Measurements from ENCODE around the gene TMEM229B.
"Not testable (repeated sequence)": the region's sequence is repeated elsewhere in the genome, so short reads cannot be mapped to it uniquely, and the experiment has no call there.

The TMEM229B gene

DNA sequence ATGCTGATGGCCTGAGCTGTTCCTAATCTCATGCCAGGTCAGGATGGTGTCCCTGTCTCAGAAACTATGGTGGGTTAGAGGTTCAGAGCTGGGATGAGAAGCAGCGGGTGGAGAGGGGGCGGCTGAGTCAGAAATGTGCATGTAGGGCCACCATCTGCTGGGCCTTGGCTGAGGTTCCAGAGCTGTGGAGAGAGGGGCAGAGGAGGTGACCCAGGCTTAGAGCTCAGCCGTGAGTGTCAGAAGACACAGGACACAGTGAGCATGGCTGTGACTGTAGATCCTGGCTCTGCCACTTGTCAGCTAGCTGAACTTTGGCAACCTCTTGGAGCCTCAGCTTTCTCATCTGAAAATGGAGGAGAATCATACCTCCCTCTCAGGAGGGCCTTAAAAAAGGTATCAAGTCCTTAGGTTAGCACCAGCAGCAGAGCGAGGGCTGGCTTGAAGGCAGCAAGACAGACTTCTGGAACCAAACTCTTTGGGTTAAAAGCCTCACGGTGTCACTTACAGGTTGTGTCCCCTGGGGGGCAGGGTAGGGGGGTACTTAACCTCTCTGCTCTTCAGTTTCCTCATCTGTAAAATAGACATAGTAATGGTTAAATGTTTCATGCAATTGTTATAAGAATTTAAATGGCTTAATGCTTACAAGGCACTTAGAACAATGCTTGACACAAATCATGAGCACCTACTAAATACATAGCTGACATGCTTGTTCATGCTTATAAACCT lies 34.8 kb downstream of the TMEM229B start:
- DNase-seq = peak in 2 of 14 donors; percentile 18 to 90

DNA sequence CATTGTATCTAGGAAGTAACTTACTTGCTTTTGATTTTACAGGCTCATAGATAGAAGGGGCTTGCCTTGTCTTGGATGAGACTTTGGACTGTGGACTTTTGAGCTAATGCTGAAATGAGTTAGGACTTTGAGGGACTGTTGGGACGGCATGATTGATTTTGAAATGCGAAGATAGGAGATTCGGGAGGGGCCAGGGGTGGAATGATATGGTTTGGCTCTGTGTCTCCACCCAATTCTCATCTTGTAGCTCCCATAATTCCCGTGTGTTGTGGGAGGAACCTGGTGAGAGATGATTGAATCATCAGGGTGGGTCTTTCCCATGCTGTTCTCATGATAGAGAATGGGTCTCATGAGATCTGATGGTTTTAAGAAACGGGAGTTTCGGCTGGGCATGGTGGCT lies 36.9 kb downstream of the TMEM229B start:
- not testable (repeated sequence) for DNase-seq

DNA sequence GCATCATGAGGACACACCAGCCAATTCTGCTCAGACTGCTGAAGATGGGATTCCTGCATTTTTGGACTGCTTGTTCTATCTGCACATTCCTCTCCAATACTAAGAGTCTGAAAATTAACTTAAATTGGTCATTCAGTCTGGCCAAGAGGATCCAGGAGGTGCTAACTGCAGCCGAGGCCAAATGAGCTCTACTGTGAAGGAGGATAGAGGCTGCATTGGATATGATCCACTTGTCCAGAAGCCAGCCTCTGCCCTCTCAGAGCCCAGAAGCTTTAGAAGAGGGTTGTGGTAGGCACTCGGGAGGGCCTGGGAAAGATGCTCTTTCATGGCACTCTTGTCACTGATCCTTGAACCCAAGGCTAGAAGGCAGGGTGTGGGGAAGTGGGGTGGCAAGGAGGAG lies 39.4 kb downstream of the TMEM229B start:
- DNase-seq = peak in 4 of 14 donors; percentile 6 to 19 (median 10)

DNA sequence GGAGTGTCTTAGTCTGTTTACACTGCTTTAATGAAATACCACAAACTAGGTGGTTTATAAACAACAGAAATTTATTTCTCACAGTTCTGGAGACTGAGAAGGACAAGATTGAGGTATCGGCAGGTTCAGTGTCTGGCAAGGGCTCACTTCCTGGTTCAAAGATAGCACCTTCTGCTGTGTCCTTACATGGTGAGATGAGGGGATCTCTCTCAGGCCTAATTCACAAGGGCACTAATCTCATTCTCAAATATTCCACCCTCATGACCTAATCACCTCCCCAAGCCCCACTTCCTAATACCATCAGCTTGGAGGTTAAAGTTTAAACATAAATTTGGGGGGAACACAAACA lies 41.5 kb downstream of the TMEM229B start:
- DNase-seq = no peak

DNA sequence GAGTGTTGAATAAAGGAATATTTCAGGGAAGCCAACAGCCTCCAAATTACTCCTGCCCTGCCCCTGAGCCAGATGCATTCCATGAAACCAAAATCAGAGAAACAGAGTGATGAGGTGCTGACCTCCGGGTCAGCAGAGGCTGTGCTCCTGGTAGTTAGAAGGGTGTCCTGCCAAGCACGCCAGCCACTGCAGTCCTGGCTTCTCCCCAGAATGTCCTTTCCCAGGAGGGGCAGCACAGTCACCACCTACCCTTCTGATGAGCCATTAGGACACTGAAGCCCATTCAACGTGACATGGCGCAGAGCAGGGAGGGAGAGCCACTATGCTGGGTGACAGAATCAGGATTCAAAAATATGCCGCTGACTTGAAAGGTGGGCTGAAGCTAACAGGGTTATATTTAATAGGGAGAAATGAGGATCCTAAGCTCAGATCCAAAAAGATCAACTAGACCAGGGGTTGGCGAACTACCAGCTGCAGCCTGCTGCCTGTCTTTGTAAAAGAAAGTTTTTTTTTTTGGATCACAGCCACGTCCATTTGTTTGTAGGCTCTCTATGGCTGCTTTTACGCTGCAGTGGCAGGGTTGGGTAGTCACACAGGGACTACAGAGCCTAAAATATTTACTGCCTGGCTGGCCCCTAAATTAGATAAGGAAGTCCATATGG lies 42.0 kb downstream of the TMEM229B start:
- peak in 3 of 14 donors; percentile 8 to 51 (median 22) for DNase-seq

DNA sequence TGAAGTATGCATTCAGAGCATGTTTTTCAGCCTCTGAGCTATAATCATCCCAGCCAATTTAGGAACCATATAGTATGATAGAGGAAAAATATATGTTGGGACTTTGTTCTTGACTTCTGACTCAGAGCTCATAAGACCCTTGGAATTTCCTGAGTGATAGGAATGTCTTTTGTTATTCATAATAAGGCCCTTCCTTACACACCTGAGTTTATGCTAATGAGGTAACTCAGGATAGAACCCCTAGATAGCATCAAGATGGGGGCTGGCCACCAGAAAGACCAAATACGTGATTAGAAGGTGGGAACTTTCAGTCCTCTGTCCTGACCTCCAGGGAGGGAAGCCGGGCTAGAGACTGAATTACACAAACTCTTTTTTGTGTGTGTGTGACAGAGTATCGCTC lies 44.1 kb downstream of the TMEM229B start:
- no peak for DNase-seq

DNA sequence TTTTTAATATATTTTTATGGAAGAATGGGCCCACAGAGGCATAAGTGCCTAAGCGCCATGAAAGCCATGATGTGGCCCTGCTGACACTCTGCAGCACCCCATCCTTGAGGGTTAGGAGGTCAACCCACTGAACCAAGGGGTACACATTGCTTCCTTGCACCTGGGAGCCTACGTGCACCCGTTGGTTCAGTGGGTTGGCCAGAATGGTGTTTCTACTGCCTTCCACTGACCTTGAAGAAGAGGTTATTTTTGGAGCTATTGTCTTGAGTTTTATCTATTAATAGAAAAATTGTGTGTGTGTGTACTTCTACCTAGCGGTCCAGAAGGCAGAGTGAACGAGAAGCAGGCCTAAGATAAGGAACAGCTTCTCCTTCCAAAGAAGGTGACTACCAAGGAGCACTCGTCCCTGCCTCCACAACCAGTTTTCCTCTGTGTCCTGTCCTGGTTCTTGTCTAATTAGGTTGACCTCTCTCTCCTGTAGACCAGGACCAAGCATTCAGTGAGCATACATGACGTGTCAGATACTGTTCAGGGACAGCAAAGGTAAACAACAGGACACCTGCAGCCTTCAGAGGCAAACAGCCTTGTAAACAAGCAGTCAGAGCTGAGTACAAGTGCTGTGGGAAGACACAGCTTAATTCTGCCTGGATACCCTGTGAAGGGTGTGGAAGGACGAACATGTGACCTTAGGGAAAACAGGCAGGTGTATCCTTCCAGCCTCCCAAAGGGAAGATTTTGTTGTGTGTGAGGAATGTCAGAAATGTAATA lies 46.2 kb downstream of the TMEM229B start:
- no peak for DNase-seq

DNA sequence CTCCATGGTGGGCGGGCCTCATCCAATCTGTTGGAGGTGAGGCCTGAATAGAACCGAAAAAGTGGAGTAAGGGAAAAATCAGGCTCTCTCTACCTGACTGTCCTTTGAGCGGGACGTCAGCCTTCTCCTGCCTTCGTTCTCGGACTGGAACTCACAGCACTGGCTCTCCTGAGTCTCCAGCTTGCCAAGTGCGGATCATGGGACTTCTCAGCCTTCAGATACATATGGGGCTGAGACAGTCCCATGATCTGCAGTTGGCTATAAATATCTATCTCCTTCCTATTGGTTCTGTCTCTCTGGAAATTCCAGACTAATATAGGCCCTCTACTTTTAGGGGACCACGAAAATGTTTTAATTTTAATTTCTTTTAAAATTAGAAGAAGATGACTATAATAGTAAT lies 46.8 kb downstream of the TMEM229B start:
- no peak for DNase-seq

DNA sequence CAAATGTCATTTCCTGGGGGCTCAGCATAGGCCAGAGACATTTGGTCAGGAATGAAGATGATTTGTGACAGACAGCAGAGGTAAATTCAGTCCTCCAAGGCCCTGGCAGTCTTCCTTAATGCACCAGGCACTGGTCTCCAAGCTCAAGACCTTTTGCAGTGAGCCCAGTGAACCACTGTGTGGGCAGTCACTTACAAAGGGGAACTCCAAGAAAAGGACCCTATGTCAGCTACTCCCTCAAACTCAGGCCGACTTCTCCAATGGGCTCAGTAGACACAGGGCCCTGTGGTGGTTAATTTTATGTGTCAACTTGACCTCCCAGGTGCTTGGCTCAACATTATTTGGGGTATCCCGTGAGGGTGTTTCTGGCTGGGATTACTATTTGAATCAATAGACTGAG lies 47.3 kb downstream of the TMEM229B start:
- no peak for DNase-seq

DNA sequence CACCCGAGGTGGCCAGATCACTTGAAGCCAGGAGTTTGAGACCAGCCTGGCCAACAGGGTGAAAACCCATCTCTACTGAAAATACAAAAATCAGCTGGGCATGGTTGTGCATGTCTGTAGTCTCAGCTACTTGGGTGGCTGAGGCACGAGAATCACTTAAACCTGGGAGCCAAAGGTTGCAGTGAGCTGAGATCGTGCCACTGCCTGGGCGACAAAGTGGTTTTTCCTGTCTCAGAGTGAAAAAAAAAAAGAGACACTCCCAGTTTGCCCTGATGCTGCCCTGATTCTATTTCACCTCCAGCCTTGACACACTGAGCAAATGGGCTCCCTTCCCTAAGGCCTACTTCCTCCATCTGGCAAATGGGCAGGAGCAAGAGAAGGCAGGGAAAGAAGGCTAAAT lies 48.0 kb downstream of the TMEM229B start:
- DNase-seq = no peak

DNA sequence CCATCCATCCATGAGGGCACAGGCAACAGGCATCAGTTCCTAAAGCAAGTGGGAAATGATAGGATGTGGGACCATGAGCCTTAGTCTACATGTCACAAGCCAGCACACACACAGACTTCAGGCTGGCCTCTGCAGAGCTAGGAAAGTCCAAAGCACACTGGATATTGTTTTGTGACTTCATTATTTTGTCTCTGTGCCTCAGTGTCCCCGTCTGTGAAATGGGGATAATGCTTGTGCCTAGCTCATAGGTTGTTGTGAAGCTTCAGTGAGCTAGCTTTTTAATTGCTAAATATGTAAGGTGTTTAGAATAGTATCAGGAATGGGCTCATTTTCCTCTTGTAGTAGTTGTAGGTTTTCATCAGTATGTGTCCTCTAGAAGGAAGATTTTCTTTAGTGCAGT lies 49.6 kb downstream of the TMEM229B start:
- no peak for DNase-seq

DNA sequence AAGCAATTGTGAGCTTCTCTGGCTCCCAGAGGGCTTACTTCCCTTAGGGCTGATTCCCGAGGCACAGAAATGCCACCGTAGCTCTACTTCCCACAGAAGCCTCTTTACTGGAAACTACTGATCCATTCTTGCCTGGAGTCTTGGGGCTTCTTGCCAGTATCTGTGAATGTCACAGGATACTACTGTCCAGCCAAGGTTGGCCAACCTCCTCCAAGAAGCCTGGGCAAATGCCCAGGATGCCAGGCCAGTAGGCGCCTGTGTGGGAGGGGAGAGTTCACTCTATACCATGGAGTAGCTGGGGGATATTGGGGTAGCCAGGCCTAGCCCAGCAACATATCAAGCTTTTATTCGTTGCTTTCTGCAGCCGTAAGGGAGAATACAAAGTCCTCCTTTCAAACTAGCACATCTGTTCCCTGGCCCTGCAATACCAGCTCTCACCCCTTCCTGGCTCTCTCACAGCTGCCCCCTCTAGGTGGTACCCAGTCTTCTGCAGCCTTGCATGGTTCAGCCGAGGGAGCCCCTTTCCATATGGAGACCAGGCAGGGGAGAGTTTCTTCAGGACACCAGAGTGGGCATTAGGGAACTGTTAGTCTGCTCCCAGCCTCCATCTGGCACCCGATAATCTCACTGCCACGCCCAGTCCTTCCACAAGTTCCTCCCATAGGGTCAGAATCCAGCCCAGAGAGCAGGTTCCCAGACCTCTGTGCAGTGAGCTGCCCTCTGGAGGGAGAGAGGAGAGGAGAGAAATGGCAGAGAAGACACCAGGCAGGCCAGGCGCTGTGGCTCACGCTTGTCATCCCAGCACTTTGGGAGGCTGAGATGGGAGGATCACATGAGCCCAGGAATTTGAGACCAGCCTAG lies 52.3 kb downstream of the TMEM229B start:
- peak in 8 of 14 donors; percentile 23 to 74 (median 42) for DNase-seq

DNA sequence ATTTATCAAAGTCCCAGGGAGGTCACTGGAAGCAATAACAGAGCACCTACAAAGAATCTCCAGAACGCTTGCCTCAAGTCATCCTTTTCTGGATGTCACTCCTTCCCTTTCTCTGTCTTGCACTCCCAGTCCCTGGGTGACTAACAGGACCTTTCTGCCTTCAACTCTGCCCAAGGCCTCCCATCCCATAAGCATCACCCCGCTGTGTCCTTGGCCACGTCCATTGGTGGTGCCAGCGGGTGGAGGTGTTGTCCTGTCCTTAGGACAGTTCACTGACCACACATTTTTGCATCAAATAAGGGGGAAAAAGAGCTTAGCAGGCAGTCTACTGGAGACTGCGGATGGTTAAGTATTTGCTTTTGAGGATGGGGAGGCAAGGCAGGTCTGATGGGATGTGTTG lies 52.9 kb downstream of the TMEM229B start:
- DNase-seq = peak in 1 of 14 donors; percentile 66

DNA sequence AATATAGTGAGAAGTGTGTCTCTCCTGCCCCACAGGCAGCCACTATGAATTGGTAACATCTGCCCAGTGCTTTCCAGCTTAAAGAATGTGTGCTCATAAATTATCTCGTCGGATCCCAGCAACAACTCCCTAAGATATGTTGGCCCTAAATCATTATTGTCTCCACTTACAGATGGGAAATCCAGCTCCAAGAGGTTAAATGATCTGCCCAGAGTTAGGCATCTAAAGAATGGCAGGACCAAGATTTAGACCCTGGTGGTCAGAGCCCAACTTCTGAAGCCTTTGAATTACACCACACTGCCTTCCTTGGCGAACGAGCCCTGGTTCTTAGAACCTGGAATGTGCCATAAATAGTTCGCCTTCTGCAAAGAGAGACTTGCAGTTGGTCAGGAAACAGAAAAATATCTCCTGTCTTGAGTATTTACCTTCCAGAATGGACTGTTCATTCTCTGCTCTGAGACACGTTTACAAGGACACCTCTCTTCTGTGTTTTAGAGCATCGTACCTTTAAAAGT lies 56.4 kb downstream of the TMEM229B start:
- no peak for DNase-seq

DNA sequence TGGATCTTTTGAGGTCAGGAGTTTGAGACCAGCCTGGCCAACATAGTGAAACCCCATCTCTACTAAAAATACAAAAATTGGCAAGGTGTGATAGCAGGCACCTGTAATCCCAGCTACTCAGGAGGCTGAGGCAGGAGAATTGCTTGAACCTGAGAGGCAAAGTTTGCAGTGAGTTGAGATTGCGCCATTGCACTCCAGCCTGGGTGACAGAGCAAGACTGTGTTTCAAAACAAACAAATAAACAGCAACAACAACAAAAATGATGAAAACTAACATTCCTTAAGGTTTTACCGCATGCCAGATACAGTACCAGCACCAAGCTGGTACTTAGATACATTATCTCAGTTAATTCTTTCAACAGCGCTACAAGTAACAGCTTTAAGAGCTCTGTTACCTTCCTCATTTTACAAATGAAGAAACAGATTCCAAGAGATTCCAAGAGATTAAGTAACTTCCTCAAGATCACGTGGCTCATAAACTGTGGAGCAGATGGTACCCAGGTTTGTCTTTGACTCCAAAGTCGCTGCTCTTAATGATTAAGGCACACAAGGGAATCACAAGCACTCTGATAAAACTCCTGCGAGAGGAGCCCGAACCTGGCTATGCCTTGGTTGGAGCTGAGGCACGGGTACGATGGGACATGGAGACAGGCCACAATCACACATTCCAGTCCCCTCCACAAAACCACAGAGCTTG lies 58.9 kb downstream of the TMEM229B start:
- DNase-seq = no peak

DNA sequence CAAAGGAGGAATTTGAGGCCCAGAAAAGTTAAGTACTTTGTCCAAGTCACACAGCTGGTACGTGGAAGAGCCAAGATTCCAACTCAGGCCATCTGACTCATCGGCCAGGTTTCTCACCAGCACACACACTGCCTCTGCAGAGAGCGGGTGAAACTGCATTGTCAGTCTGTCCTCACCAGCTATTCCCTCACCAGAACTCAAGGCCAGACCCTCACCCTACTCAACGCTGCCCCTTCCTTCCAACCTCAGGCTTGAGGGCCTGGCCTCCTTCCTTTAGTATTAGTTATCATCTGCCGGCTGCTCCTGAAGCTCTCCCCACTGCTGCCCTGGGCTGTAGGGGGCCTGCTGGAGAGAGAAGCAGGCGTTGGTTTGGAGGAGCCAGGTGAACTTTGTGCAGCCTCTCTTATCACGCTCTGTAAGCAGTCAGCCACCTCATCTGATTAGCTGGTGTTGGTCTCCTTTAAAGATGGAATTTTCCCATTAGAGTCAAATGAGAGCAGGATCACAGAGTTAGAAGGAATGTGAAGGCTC lies 60.0 kb downstream of the TMEM229B start:
- no peak for DNase-seq

DNA sequence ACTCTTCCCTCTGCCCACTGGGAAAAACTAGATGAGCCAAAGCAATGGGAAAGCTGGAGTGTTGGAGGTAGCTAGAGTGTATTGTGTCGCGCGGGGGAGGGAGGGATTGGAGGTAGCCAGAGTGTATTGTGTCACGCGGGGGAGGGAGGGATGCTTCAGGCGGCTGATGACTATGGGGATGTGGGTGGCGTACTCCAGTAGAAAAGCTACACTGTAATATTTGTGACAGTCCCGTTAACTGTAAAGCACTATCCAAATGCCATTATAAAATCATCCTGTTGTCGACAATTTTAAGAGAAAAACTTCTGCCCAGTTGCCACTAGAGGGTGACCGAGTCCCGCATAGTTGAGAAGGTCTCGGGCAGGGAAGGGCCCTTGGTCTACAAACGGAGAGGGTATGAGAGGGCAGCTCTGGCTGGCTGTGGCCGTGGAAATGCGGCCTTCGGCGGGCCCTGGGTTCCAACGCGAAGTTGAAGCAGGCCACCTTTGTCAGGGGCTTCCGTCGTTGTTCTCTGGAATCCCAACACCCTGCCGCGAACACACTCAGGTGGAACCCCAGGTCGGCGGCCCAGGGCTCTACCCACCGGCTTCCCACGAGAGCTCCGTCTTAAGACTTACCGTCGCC lies 61.4 kb downstream of the TMEM229B start:
- DNase-seq = peak in 12 of 14 donors; percentile 26 to 77 (median 54)

DNA sequence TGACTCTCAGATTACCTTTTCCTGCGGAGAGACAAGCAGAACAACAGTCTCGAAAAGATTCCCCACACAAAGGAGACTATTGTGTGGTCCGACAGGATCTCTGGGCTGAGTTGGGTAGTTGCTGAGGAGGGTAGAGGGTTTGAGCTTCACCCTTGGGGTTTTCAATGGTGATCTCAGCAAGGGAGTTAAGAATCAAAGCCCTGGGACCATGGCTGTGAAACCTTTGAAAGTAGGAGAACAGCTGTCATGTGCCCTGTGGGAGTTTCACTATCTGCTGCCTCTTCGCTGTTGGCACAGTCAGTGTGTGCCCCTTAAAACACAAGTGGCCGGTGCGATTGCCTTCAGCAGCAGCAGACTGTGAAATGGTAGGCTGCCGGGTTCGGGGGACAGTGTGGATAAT lies 62.4 kb downstream of the TMEM229B start:
- DNase-seq = no peak

DNA sequence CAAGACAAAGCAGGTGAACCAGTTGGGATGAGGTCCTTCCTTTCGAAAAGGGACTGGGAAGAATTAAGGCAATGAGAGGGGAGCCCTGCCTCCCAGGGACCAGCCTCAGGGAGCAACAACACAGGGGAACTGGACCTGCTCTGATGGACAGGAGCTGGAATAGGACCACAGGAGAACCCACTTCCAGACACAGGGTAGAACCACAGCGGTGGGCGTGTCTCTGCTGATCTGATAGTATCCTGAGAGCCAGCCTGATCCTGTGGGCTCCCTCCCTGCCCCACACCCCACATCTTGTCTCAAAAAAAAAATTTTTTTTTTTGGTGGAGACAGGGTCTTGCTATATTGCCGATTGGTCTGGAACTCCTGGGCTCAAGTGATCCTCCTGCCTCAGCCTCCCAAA lies 62.9 kb downstream of the TMEM229B start:
- no peak for DNase-seq

DNA sequence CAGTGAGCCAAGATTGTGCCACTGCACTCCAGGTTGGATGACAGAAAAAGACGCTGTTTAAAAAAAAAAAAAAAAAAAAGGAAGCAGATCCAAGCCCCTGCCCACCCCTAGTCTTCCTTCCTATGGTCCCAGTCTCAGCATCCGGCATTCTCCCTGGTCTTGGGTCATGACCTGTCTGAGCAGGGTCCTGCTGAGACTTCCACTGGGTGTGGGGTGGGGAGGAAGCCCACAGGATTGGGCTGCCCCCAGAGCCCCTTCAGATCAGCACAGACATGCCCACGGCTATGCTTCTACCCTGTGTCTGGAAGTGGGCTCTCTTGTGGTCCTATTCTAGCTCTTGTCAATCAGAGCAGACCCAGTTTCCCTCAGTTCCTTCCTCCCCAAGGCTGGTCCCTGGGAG lies 64.0 kb downstream of the TMEM229B start:
- DNase-seq = no peak

DNA sequence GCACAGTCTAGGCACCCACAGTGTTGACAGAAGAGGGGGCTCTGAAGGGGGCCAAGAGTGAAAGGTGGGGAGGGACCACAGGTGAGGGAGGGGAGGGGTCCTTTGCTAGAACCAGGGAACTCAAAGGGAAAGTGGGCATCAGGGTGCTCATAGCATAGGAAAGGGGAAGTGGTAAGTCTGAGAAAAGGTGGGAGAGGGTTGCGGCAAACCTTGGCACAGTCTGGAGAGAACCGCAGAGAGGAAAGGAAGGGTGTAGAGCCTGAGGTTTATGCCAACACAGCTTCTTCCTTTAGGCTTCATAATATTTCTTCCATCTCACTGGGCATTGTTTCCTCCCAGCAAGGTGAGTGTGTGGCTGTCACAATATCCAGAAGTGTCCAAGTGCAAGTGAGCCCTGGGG lies 65.1 kb downstream of the TMEM229B start:
- DNase-seq = no peak
